Suprapubic skin (tissue), 4 donors: ENCODE results near the gene TIGD3.

Experiments
- EP300 ChIP-seq: sonication (generic); formaldehyde crosslinking; IDR thresholded peaks from one replicate; pipeline ENCODE4 v1.6.1; 2017; ENCODE audit warnings: antibody characterized with exemption
- POLR2A ChIP-seq, 2 donors: fragments of 450-650 bp; IDR thresholded peaks; one replicate each; pipeline ENCODE4 v1.6.1; 2017; ENCODE audit warnings: antibody characterized with exemption in 2 of 2, mild to moderate bottlenecking in 2 of 2, moderate library complexity in 2 of 2
- POLR2AphosphoS5 ChIP-seq, 3 donors: sonication (generic); formaldehyde crosslinking; IDR thresholded peaks; one replicate each; pipeline ENCODE4 v1.6.1; 2017; ENCODE audit warnings: antibody characterized with exemption in 3 of 3
- TF ChIP-seq, protein P1 (sequence below), 2 donors: fragments of 200-600 bp in 1 of 2; fragments of 450-650 bp in 1 of 2; sonication (generic) in 1 of 2; IDR thresholded peaks; one replicate each; pipeline ENCODE4 v1.5.1; 2016 to 2019; ENCODE audit warnings: antibody characterized with exemption in 2 of 2, mild to moderate bottlenecking in 1 of 2, moderate library complexity in 1 of 2

DNA sequence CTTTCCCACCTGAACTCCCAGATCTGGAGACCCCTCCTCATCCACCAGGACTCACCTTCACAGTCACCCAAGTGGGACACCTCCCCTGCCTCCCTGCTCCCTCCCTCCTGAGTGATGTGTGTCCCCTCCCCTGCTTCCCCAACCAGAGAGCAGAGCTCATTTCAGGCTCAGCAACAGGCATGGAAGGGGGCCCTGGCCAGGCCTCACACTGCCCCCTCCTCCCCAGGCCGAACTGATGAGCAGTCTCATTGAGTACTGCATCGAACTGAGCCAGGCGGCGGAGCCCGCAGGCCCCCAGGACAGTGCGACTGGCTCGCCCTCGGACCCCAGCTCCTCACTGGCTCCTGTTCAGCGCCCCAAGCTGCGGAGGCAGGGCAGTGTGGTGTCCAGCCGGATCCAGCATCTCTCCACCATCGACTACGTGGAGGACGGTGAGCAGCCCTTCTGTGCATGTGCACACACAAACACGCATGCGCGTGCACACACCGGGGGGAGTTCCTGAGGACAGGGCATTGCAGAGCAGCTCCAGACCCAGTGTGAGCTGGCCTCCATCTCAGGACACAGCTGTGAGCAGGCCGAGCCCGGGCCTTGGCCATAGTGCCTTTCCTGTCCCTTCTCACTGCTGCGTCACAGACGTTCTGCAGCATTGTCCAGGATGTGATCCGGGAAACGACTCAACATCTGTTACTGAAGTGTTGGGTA lies 50.2 kb downstream of the TIGD3 start:
- TF ChIP-seq, protein P1, sequence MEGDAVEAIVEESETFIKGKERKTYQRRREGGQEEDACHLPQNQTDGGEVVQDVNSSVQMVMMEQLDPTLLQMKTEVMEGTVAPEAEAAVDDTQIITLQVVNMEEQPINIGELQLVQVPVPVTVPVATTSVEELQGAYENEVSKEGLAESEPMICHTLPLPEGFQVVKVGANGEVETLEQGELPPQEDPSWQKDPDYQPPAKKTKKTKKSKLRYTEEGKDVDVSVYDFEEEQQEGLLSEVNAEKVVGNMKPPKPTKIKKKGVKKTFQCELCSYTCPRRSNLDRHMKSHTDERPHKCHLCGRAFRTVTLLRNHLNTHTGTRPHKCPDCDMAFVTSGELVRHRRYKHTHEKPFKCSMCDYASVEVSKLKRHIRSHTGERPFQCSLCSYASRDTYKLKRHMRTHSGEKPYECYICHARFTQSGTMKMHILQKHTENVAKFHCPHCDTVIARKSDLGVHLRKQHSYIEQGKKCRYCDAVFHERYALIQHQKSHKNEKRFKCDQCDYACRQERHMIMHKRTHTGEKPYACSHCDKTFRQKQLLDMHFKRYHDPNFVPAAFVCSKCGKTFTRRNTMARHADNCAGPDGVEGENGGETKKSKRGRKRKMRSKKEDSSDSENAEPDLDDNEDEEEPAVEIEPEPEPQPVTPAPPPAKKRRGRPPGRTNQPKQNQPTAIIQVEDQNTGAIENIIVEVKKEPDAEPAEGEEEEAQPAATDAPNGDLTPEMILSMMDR (IDR thresholded peaks at IDR 0.05), result no peak
- TF ChIP-seq POLR2A (IDR thresholded peaks at IDR 0.05), result no peak
- TF ChIP-seq POLR2AphosphoS5 (IDR thresholded peaks at IDR 0.05), result no peak
- TF ChIP-seq EP300, result no peak
